ENCODE data around the gene C10orf67.
"Not testable (repeated sequence)": the region's sequence is repeated elsewhere in the genome, so short reads cannot be mapped to it uniquely, and the experiment has no call there.

Gene C10orf67

GRCh38 chr10:23283680-23284079, 60.9 kb downstream of the C10orf67 start:
- in situ Hi-C loops (cut with MboI; ENCODE audit: low sequenced_read_pairs), result no loop called here

- in situ Hi-C loops (cut with MboI; ENCODE audit: low sequenced_read_pairs), result no loop called here
Observed at GRCh38 chr10:23281044-23281433, 63.6 kb downstream of the C10orf67 start.

GRCh38 chr10:23280419-23281043, 64.1 kb downstream of the C10orf67 start:
- in situ Hi-C loops (cut with MboI; ENCODE audit: low sequenced_read_pairs), result no loop called here

GRCh38 chr10:23275355-23275754, 69.2 kb downstream of the C10orf67 start:
- in situ Hi-C loops (cut with MboI; ENCODE audit: low sequenced_read_pairs), result no loop called here

GRCh38 chr10:23274179-23274578, 70.4 kb downstream of the C10orf67 start:
- in situ Hi-C loops (cut with MboI; ENCODE audit: low sequenced_read_pairs), result not testable (repeated sequence)

GRCh38 chr10:23270531-23270930, 74.1 kb downstream of the C10orf67 start:
- in situ Hi-C loops (cut with MboI; ENCODE audit: low sequenced_read_pairs), result no loop called here

GRCh38 chr10:23263441-23264164, 81.0 kb downstream of the C10orf67 start:
- in situ Hi-C loops (cut with MboI; ENCODE audit: low sequenced_read_pairs), result no loop called here

GRCh38 chr10:23262928-23263327, 81.7 kb downstream of the C10orf67 start:
- in situ Hi-C loops (cut with MboI; ENCODE audit: low sequenced_read_pairs), result no loop called here

- in situ Hi-C loops (cut with MboI; ENCODE audit: low sequenced_read_pairs), result no loop called here
Observed at GRCh38 chr10:23258516-23258915, 86.1 kb downstream of the C10orf67 start.

GRCh38 chr10:23253780-23254179, 90.8 kb downstream of the C10orf67 start:
- in situ Hi-C loops (cut with MboI; ENCODE audit: low sequenced_read_pairs), result no loop called here

- in situ Hi-C loops (cut with MboI; ENCODE audit: low sequenced_read_pairs), result not testable (repeated sequence)
Observed at GRCh38 chr10:23252859-23253258, 91.7 kb downstream of the C10orf67 start.

- in situ Hi-C loops (cut with MboI; ENCODE audit: low sequenced_read_pairs), result not testable (repeated sequence)
Observed at GRCh38 chr10:23241779-23242178, 102.8 kb downstream of the C10orf67 start.

- in situ Hi-C loops (cut with MboI; ENCODE audit: low sequenced_read_pairs), result no loop called here
Observed at GRCh38 chr10:23238015-23238414, 106.6 kb downstream of the C10orf67 start.

- in situ Hi-C loops (cut with MboI; ENCODE audit: low sequenced_read_pairs), result no loop called here
Observed at GRCh38 chr10:23230582-23230981, 114.0 kb downstream of the C10orf67 start.

GRCh38 chr10:23217471-23217870, 127.1 kb downstream of the C10orf67 start:
- in situ Hi-C loops (cut with MboI; ENCODE audit: low sequenced_read_pairs), result no loop called here

- in situ Hi-C loops (cut with MboI; ENCODE audit: low sequenced_read_pairs), result no loop called here
Observed at GRCh38 chr10:23205972-23206642, 138.5 kb downstream of the C10orf67 start.

- in situ Hi-C loops (cut with MboI; ENCODE audit: low sequenced_read_pairs), result no loop called here
Observed at GRCh38 chr10:23204773-23205172, 139.8 kb downstream of the C10orf67 start.

GRCh38 chr10:23203369-23204325, 140.9 kb downstream of the C10orf67 start:
- in situ Hi-C loops (cut with MboI; ENCODE audit: low sequenced_read_pairs), result no loop called here

GRCh38 chr10:23202779-23203178, 141.8 kb downstream of the C10orf67 start:
- in situ Hi-C loops (cut with MboI; ENCODE audit: low sequenced_read_pairs), result no loop called here

GRCh38 chr10:23201837-23202236, 142.8 kb downstream of the C10orf67 start:
- in situ Hi-C loops (cut with MboI; ENCODE audit: low sequenced_read_pairs), result no loop called here

Measured in HL-60/S4 (cell line).